ENCODE results near the gene SAMD4A.
A peak's percentile ranks its signal among the peaks of the same experiment; 100 is the strongest.

SAMD4A gene

GRCh38 chr14:54709444-54709843, 142.5 kb downstream of the SAMD4A start:
- no peak for DNase-seq

DNA sequence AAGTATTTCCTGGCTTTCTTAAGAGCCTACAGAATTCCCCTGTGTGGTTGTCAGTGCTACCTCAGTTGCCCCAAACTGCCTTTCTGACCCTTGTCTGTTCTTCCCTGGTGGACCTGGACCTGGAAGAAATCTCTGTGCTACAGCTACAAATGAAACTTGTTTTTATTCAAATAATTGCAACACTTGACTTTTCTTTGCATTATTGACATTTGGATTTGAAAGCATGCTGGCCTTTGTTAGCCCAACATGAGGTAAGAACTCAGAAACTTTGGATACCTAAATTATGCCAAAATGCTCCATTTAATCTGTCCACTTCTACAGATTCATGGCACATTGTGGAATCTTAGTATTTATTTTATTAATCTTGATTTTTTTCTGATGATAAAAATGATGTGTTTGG, 142.9 kb downstream of the SAMD4A start:
- DNase-seq, result no peak

DNA sequence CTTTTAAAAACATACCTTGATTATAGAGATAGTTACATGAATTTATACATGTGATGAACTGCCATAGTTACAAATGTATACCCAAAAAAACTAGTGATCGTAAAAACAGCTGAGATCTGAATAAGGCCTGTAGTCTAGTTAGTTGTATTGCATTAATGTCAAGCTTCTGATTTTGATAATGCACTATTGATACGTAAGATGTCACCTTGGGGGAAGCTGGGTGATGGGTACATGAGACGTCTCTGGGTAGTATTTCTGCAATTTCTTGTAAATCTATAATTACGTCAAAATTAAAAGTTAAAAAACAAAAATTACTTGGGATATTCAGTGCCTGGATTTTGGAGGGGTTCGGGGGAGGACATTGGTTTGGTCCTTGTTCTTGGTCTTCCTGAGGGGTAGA, 144.4 kb downstream of the SAMD4A start:
- no peak for DNase-seq

DNA sequence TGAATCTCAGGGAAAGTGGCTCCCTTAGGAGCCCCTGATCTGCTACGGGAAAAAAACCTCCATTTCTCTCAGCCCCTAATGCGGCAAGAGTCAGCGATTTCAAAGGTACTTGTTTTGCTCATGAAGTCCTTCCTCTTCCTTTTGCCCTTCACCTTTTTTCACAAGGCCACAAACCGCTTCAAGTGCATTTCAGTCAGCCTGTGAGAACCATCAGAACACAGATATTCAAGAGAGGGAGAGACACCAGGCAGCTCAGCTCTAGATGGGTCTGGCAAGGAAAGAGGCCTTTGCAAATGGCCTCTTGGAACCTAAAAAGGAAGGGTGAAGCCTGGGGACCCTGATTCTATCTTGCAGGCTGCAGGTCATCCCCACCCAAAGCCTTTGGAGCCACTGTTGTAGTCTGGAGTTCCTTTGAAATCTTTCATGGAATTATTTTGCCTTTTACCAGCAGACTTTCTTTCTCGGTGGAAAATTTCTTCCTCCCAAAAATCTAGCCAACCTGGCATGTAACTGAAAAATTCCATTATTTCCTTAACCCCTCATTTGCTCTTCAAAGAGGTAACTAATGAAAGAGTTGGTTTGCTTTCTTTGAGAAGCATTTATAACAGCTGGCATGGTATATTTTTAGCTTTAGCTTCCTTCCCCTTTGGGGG, 145.0 kb downstream of the SAMD4A start:
- no peak for DNase-seq

GRCh38 chr14:54712465-54713200, 145.7 kb downstream of the SAMD4A start:
- DNase-seq, result no peak

GRCh38 chr14:54713379-54713778, 146.5 kb downstream of the SAMD4A start:
- DNase-seq, result no peak

- DNase-seq, result no peak
These were observed 148.3 kb downstream of the SAMD4A start for GRCh38 chr14:54715239-54715638.

DNA sequence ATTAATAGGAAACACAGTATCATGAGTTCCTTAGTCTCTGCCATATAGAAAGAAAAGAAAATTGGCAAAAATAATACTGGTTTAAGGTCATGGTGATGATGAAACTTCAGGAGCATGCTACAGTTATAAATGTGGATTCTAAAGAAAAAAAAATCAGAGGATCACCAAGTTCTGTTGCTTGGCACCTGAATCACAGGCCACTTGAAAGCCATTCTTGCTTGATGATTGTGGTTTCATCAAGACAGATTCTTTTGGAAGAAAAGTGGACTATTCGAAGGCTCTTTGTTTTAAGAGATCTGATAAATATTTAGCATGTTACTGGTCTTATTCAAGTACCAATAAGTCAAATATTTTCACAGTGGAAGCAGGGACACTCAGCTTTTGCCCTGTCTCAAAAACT, 148.9 kb downstream of the SAMD4A start:
- DNase-seq, result no peak

DNA sequence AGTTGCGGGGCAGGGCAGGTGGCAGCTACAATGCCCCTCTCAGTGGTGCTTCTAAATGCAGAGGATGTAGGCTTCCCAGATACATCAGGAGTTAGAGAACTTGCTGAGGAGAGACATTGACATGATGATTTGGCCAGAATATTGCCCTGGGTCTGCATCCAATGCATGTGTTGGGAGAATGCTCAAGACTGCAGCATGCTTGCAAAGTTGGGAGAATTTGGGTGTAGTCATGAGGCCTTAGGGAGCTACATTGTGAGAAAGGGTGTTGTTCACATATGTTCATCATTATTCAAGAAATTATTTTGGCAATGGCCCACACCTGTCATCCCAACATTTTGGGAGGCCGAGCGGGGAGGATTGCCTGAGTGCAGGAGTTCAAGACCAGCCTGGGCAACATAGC, 149.9 kb downstream of the SAMD4A start:
- no peak for DNase-seq

GRCh38 chr14:54718046-54718445, 151.1 kb downstream of the SAMD4A start:
- DNase-seq, result no peak

GRCh38 chr14:54719406-54719805, 152.5 kb downstream of the SAMD4A start:
- DNase-seq, result no peak

GRCh38 chr14:54722791-54723432, 156.0 kb downstream of the SAMD4A start:
- DNase-seq, result no peak

GRCh38 chr14:54724123-54724522, 157.2 kb downstream of the SAMD4A start:
- no peak for DNase-seq

GRCh38 chr14:54724676-54725325, 157.9 kb downstream of the SAMD4A start:
- no peak for DNase-seq

DNA sequence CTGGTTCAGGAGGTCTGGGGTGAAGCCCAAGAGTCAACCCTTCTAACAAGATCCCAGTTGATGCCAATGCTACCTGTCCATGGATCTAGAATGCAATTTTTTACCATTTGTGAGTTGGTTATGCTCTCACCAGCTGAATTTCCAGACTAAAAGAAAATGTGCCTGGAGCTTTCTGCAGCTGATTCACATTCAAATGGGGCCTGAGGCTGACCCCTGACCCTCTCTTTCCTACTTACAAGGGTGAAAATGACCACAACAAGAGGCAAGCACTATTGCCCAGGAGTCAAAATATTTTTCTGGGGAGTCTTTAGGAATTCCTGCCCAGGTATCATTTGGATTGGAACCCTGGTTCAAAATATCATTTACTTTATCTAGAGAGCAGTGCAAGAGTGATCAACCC, 159.1 kb downstream of the SAMD4A start:
- DNase-seq, result no peak

- DNase-seq, result no peak
These were observed 161.0 kb downstream of the SAMD4A start for GRCh38 chr14:54727929-54728328.

- DNase-seq, result no peak
These were observed 162.0 kb downstream of the SAMD4A start for GRCh38 chr14:54728700-54729527.

DNA sequence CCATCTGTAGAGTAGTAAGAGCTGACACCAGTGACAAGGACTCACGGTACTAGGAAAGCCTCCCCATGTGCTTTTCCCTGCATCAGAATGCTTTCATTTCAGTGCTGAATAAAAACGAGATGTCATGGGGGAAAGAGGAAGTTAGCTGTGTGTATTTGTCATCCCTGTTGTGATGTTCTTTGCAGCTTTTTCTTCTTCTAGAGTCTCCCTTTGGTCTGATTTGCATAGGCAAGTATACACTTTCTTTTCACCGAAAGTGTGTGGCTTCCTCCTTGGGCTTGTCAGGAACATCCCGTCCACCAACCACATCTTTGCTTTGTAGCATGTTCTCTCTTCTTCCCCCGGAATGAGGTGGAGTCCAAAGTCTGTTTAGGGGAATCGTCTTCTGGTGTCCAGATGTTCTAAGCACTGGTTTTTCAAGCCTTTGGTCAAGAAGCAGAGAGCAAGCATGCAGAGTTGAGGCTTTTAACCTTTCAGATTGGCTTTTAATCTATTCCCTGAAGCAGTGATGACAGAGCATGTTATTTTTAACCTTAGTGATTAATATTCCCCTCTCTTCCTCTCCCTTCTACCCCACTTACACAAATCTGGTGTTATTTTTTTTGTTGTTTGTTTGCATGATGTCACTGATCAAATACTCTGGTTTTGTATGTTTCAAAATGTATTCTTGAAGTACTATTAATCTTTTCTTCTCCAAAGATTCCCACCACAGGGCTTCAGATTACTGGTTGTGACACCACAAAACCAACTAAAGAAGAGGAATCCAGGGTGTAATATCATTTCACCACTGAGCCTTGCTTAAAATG, 163.4 kb downstream of the SAMD4A start:
- peak; percentile 21 for DNase-seq

- no peak for DNase-seq
These were observed 168.0 kb downstream of the SAMD4A start for GRCh38 chr14:54734966-54735365.

GRCh38 chr14:54735424-54735823, 168.5 kb downstream of the SAMD4A start:
- DNase-seq, result no peak

DNA sequence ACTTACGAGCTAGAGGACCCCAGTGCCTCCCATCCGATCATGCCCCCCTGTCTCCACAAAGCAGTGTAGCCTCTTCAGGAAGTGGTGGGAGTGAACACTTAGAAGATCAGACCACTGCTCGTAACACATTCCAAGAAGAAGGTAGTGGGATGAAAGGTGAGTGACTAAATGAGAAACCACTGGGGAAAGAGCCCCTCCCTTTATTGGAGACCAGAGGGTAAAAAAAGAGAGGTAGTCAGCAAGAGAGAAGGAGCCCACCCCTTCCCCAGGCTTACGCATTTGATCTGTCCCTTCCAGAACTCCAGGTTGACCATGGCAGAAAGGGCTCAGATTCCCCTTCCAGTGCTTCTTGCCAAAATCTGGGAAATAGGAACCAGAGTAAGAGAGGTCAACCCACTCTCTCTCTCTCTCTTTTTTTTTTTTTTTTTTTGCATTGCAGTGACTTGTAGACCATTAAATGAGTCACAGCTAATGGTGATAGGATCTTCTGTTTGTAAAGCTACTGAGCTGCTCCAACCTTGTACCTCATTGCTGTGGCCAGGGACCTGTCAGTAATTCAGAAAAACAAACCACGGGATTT, 170.3 kb downstream of the SAMD4A start:
- no peak for DNase-seq

DNA sequence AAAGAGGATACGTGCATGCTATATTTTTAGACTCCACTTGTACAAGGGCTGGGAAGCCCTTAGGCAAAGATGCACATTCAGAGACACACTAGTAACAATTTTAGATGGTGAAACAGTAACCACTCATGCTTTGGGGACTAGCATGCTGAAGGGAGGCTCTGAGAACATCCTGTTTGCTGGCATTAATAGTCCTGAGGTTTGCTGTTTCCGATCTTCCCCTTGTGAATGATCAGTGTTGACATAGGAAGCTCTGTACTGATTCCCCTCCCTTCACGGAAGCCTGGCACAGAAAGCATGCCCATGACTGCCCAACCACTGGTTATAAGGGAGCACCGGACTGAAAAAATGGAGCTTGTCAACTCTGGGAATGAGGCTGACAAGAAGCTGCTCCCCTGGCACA, 171.1 kb downstream of the SAMD4A start:
- DNase-seq, result no peak
